IMR-90 (cell line): ENCODE results near the gene PHLDA2. TPM values are rescaled to one million over a fixed set of nuclear protein-coding genes. Genes with fewer than 3 reads are reported as not detected.

Source experiments
- ATAC-seq: fragments of 200-7000 bp; cut with Tn5 transposase; 2 replicates; pipeline ENCODE4 v1.9.1; 2020; ENCODE audit warnings: low read depth, mild to moderate bottlenecking, moderate library complexity
- BruUV-seq: library from RNA; stranded (reverse); fragments of 400-500 nt; replicated peaks from 2 replicates; lab custom pipeline; 2021; lab: Mats Ljungman, UMichigan
- CTCF ChIA-PET: fragments of 300-600 bp; formaldehyde crosslinking; extraction: SDS; loops from one replicate; lab custom pipeline; 2021; ENCODE audit warnings: antibody characterized with exemption; lab: Yijun Ruan, JAX
- POLR2A ChIA-PET: fragments of 300-600 bp; sonication (Branson Sonifier 250); formaldehyde crosslinking; loops from one replicate; lab custom pipeline; 2022; ENCODE audit warnings: antibody characterized with exemption; ENCODE audit not compliant: unreplicated experiment; lab: Charles Lee
- DNase-seq: peaks from one replicate; pipeline ENCODE4 v3.0.0; 2013
- H2AFZ ChIP-seq: replicated peaks from 2 replicates; pipeline ENCODE3; 2013; ENCODE audit warnings: low read length, mild to moderate bottlenecking; ENCODE audit not compliant: poor library complexity
- H2AK5ac ChIP-seq: 2 replicates; pipeline ENCODE4 v1.6.1; 2013; ENCODE audit warnings: low read depth, low read length, inconsistent platforms
- H2AK9ac ChIP-seq: replicated peaks from 2 replicates; pipeline ENCODE3; 2013; ENCODE audit warnings: mild to moderate bottlenecking, low read depth, low read length, moderate library complexity; ENCODE audit not compliant: poor library complexity
- H2BK120ac ChIP-seq: 2 replicates; pipeline ENCODE4 v1.6.1; 2013; ENCODE audit warnings: low read depth, low read length, inconsistent platforms
- H2BK15ac ChIP-seq: 3 replicates; pipeline ENCODE4 v1.6.1; 2013; ENCODE audit warnings: low read depth, low read length, inconsistent platforms
- H2BK20ac ChIP-seq: 2 replicates; pipeline ENCODE4 v1.6.1; 2013; ENCODE audit warnings: low read depth, mild to moderate bottlenecking, inconsistent platforms, low read length, moderate library complexity
- H2BK5ac ChIP-seq: 2 replicates; pipeline ENCODE4 v1.6.1; 2013; ENCODE audit warnings: mild to moderate bottlenecking, low read depth, low read length, inconsistent platforms; ENCODE audit not compliant: poor library complexity, severe bottlenecking
- H3K14ac ChIP-seq: replicated peaks from 2 replicates; pipeline ENCODE4 v1.6.1; 2013; ENCODE audit warnings: low read depth, low read length, inconsistent platforms
- H3K18ac ChIP-seq: 2 replicates; pipeline ENCODE4 v1.6.1; 2013; ENCODE audit warnings: low read depth, low read length, control low read depth
- H3K23ac ChIP-seq: 2 replicates; pipeline ENCODE4 v1.6.1; 2013; ENCODE audit warnings: low read depth, low read length, inconsistent platforms
- H3K27ac ChIP-seq: 2 replicates; pipeline ENCODE4 v1.5.1; 2013; ENCODE audit warnings: mild to moderate bottlenecking, control low read depth, low read length; ENCODE audit not compliant: insufficient read depth
- H3K27me3 ChIP-seq: 2 replicates; pipeline ENCODE4 v1.6.1; 2013; ENCODE audit warnings: low read length; ENCODE audit not compliant: control insufficient read depth, insufficient read depth
- H3K36me3 ChIP-seq: 2 replicates; pipeline ENCODE4 v1.6.1; 2013; ENCODE audit warnings: low read length, mixed read lengths; ENCODE audit not compliant: control insufficient read depth, insufficient read depth
- H3K4ac ChIP-seq: 2 replicates; pipeline ENCODE4 v1.6.1; 2013; ENCODE audit warnings: low read depth, low read length, inconsistent platforms
- H3K4me1 ChIP-seq: 2 replicates; pipeline ENCODE4 v1.6.1; 2013; ENCODE audit warnings: low read length, mixed read lengths; ENCODE audit not compliant: control insufficient read depth, insufficient read depth
- H3K4me2 ChIP-seq: 2 replicates; pipeline ENCODE4 v1.6.1; 2013; ENCODE audit warnings: low read depth, mild to moderate bottlenecking, control low read depth, low read length, moderate library complexity
- H3K4me3 ChIP-seq: 2 replicates; pipeline ENCODE4 v1.5.1; 2013; ENCODE audit warnings: low read depth, mild to moderate bottlenecking, control low read depth, low read length, moderate library complexity; ENCODE audit not compliant: insufficient read depth
- H3K56ac ChIP-seq: 2 replicates; pipeline ENCODE4 v1.6.1; 2013; ENCODE audit warnings: low read length, inconsistent platforms; ENCODE audit not compliant: insufficient read depth; ENCODE audit errors: extremely low read depth
- H3K79me1 ChIP-seq, 2 experiments: 2 replicates each; pipeline ENCODE4 v1.6.1; 2013; ENCODE audit warnings: low read length in 2 of 2, inconsistent platforms in 1 of 2, low read depth in 1 of 2
- H3K9ac ChIP-seq: 2 replicates; pipeline ENCODE4 v1.6.1; 2013; ENCODE audit warnings: low read depth, low read length, control low read depth
- H3K9me1 ChIP-seq: 2 replicates; pipeline ENCODE4 v1.6.1; 2013; ENCODE audit warnings: low read length, inconsistent platforms; ENCODE audit not compliant: insufficient read depth
- H3K9me3 ChIP-seq: 2 replicates; pipeline ENCODE4 v1.6.1; 2013; ENCODE audit warnings: low read length; ENCODE audit not compliant: control insufficient read depth, insufficient read depth
- H4K20me1 ChIP-seq: 2 replicates; pipeline ENCODE4 v1.6.1; 2013; ENCODE audit warnings: low read length, inconsistent platforms; ENCODE audit not compliant: insufficient read depth
- H4K5ac ChIP-seq: 2 replicates; pipeline ENCODE4 v1.6.1; 2013; ENCODE audit warnings: mild to moderate bottlenecking, low read depth, low read length, control low read depth
- H4K8ac ChIP-seq, 2 experiments: 2 replicates each; pipeline ENCODE4 v1.6.1; 2013; ENCODE audit warnings: low read depth in 2 of 2, low read length in 2 of 2, control low read depth in 1 of 2, inconsistent platforms in 1 of 2
- H4K91ac ChIP-seq: 2 replicates; pipeline ENCODE4 v1.6.1; 2013; ENCODE audit warnings: low read depth, low read length, inconsistent platforms; ENCODE audit not compliant: insufficient read depth
- CHD1 ChIP-seq: IDR thresholded peaks from 2 replicates; pipeline ENCODE4 v1.6.1; 2012; ENCODE audit warnings: low read depth, low read length, improper control_type of control experiment
- POLR2A ChIP-seq: IDR thresholded peaks from 2 replicates; pipeline ENCODE4 v1.6.1; 2012; ENCODE audit warnings: mild to moderate bottlenecking, low read depth, low read length
- WGBS, 2 experiments: methylation state at CpG; one replicate each; pipeline versions ENCODE4 v1.1.5 to v1.1.7; 2013; ENCODE audit warnings: missing lambda C conversion rate in 2 of 2; ENCODE audit not compliant: insufficient read length in 1 of 2; ENCODE audit errors: extremely low coverage in 2 of 2; 5-methylcytosine and 5-hydroxymethylcytosine counted together
- dilution Hi-C: fragments of 300-500 bp; cut with HindIII; formaldehyde crosslinking; loops from one replicate; pipeline ENCODE4 v1.14.3; 2018; ENCODE audit warnings: low sequenced_read_pairs; ENCODE audit not compliant: unreplicated experiment
- in situ Hi-C: fragments of 300-500 bp; cut with MboI; formaldehyde crosslinking; loops from 3 replicates; pipeline ENCODE4 v1.14.3; 2019; ENCODE audit warnings: low sequenced_read_pairs, inconsistent platforms, mixed read lengths
- intact Hi-C: fragments of 100-400 bp; cut with micrococcal nuclease; formaldehyde crosslinking; loops from 2 replicates; pipeline ENCODE4 v1.10.0; 2022
- polyA plus RNA-seq, 3 experiments: library from polyadenylated mRNA; depleted of rRNA; stranded (reverse); fragments of >200 nt; gene quantifications; 2 replicates each; pipeline ENCODE4 v1.2.3, GENCODE V29; 2012; ENCODE audit warnings: low replicate concordance in 1 of 3
- total RNA-seq: library from RNA; depleted of rRNA; stranded (reverse); fragments of >200 nt; gene quantifications from 2 replicates; pipeline ENCODE4 v1.2.3, GENCODE V29; 2012

PHLDA2 gene
- total and polyA plus RNA-seq, 2 of the 4 experiments (the other 2 are of a cell fraction), result 3.8 to 89.0 TPM

DNA sequence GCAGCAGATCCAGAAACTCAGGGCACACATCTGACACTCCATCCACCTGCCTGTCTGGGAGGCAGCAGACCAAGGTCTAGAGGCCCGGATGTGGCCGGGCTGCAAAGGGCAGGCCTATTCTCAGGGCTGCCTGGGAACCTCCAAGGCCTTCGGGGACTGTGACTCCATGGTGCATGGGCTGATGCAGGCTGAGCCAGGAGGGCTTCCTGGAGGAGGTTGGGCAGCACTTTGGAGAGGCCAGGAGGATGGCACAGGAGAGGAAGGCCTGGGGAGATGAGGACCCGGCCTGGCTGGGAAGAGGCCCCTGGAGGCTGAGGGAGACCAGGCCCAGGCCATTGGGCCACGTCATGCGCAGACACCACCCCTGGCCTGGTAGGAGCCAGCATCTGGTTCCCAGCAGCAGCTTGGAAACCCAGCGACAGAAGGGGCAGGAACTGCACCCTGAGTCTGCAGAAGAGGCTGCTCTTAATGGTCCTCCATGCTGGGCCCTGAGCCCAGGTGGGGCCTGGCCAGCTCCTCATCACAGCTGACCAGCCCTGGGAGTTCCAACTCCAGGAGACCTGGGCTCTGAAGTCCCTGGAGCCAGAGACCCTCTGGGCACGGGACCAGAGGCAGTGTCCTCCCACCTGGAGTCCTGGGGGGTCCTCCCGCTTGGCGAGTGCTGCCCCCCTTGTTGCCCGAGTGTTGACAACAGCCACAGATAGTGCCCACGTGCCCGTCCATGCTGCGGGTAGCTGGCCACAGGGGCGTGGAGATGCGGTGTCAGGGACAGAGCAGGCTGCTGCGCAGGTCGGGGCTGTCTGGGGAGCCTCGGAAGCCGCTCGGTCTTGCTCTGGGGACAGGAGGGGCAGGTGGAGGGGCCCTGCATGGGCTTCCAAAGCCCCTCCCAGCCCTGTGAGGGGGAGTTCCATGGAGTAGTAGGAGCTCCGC, 5.5 kb downstream of the PHLDA2 start:
- Histone ChIP-seq H3K4me1 (peaks cover 6% of the 10 kb centered on the region), H4K8ac (no peak overlapping the region), H3K9me1 (peaks cover 13% of the 10 kb centered on the region), H3K56ac (no peak overlapping the region), H2AK9ac (peak overlapping the region; percentile 16), H2AFZ (no peak overlapping the region), H3K4me2 (no peak overlapping the region), H3K4ac (no peak overlapping the region), H4K91ac (no peak overlapping the region), H3K36me3 (no peaks in the 10 kb centered on the region), H3K23ac (no peak overlapping the region), H4K5ac (no peak overlapping the region), H2AK5ac (no peak overlapping the region), H4K20me1 (peaks cover 19% of the 10 kb centered on the region), H3K79me1 (peaks cover 6 to 29% of the 10 kb centered on the region in 2 experiments; a peak in 3 of 4 replicates), H3K18ac (no peak overlapping the region), H2BK120ac (no peak overlapping the region), H3K9me3 (no peaks in the 10 kb centered on the region), H2BK15ac (no peak overlapping the region), H3K27me3 (no peaks in the 10 kb centered on the region), H3K9ac (no peak overlapping the region), H3K27ac (no peak overlapping the region), H3K14ac (no peak overlapping the region), H2BK20ac (no peak overlapping the region), H3K4me3 (no peak overlapping the region), H2BK5ac (no peak overlapping the region)
- dilution Hi-C loops (no loop called here), intact Hi-C loops (no loop called here), in situ Hi-C loops (no loop called here)
- TF ChIP-seq POLR2A, result 0 out of 2 replicates have a peak, but pooled peaks have one; percentile 27
- no peak for TF ChIP-seq CHD1
- ATAC-seq, result no peak
- CTCF ChIA-PET, result no interaction called here
- POLR2A ChIA-PET, result interaction anchor here (0.6 kb wide), 1 partner anchor 457 kb away, joined by 10 read pairs; no protein-coding TSS in a partner anchor
- no TSS peak for BruUV-seq
- WGBS, 2 experiments, result 89% methylated on average over 11 of the region's 22 CpGs; no CpG with 5 or more reads in 1 of the 2 experiments
- DNase-seq, result no peak
